ENCODE data around the gene ZKSCAN2. TPM values are rescaled to one million over a fixed set of nuclear protein-coding genes. Genes with fewer than 3 reads are reported as not detected.
A peak's percentile ranks its signal among the peaks of the same experiment; 100 is the strongest.

The ZKSCAN2 gene
- total and polyA plus RNA-seq, 9 of the 15 experiments (the other 6 are each of a cell fraction or from before 2014, with no cell fraction given), result 1.3 to 9.5 (median 4.2) TPM

DNA sequence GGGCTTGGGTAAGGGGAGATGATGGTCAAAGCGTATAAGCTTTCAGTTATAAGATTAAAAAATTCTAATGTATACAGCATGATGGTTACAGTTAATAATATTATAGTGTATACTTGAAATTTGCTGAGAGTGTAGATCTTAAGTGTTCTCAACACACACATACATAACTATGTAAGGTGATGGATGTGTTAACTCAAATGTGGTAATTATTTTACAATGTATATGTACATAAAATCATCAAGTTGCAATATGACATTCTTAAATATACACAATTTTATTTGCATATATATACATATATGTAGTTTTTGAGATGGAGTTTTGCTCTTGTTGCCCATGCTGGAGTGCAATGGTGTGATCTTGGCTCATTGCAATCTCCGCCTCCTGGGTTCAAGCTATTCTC, 7.2 kb downstream of the ZKSCAN2 start (continued):
- TF ChIP-seq NFE2L1 (tag; IDR thresholded peaks at IDR 0.05; ENCODE audit: borderline replicate concordance, low read depth), result no peak

DNA sequence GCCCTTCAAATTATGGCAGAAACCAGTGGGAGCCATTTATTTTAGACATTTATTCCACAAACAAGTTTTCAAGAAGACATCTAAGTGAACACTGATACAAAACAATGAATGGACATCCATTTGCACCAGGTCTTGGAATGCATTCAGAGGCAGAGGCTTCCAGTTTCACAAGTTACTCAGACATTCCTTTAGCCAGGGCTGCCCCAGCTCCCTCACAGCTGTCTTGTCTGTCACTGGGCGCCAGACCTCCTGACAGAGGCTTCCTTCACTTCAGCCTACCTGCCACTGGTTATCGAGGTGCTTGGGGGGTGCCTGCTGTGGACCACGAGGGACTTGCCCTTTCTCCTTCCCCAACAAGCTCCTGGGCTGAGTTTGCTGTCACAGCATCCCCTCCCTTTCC, 21.7 kb downstream of the ZKSCAN2 start:
- ChIA-PET CTCF (ENCODE audit: low intra/inter-chr PET ratio) (no interaction called here), POLR2A (no interaction called here)
- Histone ChIP-seq H3K27me3 (ENCODE audit: control insufficient read depth in 2 of 2, insufficient read depth in 2 of 2, low read length in 2 of 2) (no peaks in the 10 kb centered on the region), H3K27ac (ENCODE audit: extremely low read depth, low read depth, low read length) (no peak overlapping the region), H4K20me1 (replicated peaks; ENCODE audit: control insufficient read depth, insufficient read depth, low read length) (no peaks in the 10 kb centered on the region), H2AFZ (ENCODE audit: low read depth, low read length) (no peak overlapping the region), H3K79me2 (ENCODE audit: control insufficient read depth, insufficient read depth, low read length) (no peaks in the 10 kb centered on the region), H3K9me3 (replicated peaks; ENCODE audit: control insufficient read depth, insufficient read depth, low read depth, low read length) (no peaks in the 10 kb centered on the region), H3K4me2 (ENCODE audit: insufficient read depth, low read length) (no peak overlapping the region), H3K36me3 (ENCODE audit: control insufficient read depth, insufficient read depth, low read length) (peaks cover 18% of the 10 kb centered on the region), H3K9me1 (ENCODE audit: control insufficient read depth, insufficient read depth, low read length) (no peaks in the 10 kb centered on the region), H3K9ac (ENCODE audit: insufficient read depth in 1 of 2, low read depth in 2 of 2, low read length in 2 of 2) (no peak overlapping the region), H3K4me3 (no peak overlapping the region), H3K4me1 (replicated peaks in 1 of 2; ENCODE audit: control insufficient read depth in 2 of 2, insufficient read depth in 2 of 2, low read length in 2 of 2) (no peaks in the 10 kb centered on the region; a peak in 1 of 5 replicates)
- FAIRE-seq (no peak), ATAC-seq (no peak), DNase-seq (ENCODE audit: extremely low read depth in 1 of 4, low spot score in 3 of 4) (no peak)
- WGBS (ENCODE audit: insufficient coverage, low coverage, missing lambda C conversion rate), result 40% methylated on average over 3 of the region's 3 CpGs
- no TSS peak for BruUV-seq (replicated peaks)
- in situ Hi-C loops (cut with MboI), result no loop called here
- TF ChIP-seq ZNF175 (CRISPR knock-in tag; IDR thresholded peaks at IDR 0.05; ENCODE audit: low read depth), result no peak
- no peak for TF ChIP-seq ZNF212 (CRISPR knock-in tag; IDR thresholded peaks at IDR 0.05)
- intact Hi-C loops (cut with micrococcal nuclease), result no loop called here

DNA sequence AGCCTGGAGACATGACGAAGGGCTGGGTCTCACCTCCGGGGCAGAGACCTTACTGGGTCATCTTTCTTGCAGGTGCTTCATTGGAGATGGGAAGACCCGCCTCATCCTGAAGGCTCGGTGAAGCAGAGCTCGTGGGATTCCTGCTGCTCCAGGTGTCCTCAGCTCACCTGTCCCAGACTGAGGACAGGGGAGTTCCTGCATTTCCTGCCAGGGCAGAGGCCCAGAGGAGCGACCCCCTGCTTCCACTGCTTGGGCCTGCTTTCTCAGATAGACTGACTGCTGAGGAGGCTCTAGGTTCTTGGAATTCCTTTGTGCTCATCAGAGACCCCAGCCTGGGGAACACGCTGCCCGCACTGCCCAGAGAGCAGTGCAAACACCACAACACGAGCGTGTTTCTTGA, 29.3 kb downstream of the ZKSCAN2 start:
- Histone ChIP-seq H3K4me3 (no peak overlapping the region), H3K9ac (ENCODE audit: insufficient read depth in 1 of 2, low read depth in 2 of 2, low read length in 2 of 2) (peak overlapping the region in 1 of 2 experiments; percentile 35; a peak in 1 of 4 replicates), H4K20me1 (replicated peaks; ENCODE audit: control insufficient read depth, insufficient read depth, low read length) (no peaks in the 10 kb centered on the region), H3K27ac (ENCODE audit: extremely low read depth, low read depth, low read length) (no peak overlapping the region), H3K9me1 (ENCODE audit: control insufficient read depth, insufficient read depth, low read length) (no peaks in the 10 kb centered on the region), H3K9me3 (replicated peaks; ENCODE audit: control insufficient read depth, insufficient read depth, low read depth, low read length) (no peaks in the 10 kb centered on the region), H3K4me2 (ENCODE audit: insufficient read depth, low read length) (no peak overlapping the region), H3K36me3 (ENCODE audit: control insufficient read depth, insufficient read depth, low read length) (no peaks in the 10 kb centered on the region), H2AFZ (ENCODE audit: low read depth, low read length) (no peak overlapping the region), H3K79me2 (ENCODE audit: control insufficient read depth, insufficient read depth, low read length) (no peaks in the 10 kb centered on the region), H3K27me3 (ENCODE audit: control insufficient read depth in 2 of 2, insufficient read depth in 2 of 2, low read length in 2 of 2) (no peaks in the 10 kb centered on the region), H3K4me1 (replicated peaks in 1 of 2; ENCODE audit: control insufficient read depth in 2 of 2, insufficient read depth in 2 of 2, low read length in 2 of 2) (peaks cover 4% of the 10 kb centered on the region in 2 experiments; a peak in 4 of 5 replicates)
- BruUV-seq (replicated peaks), result no TSS peak
- POLR2A ChIA-PET, result no interaction called here
- in situ Hi-C loops (cut with MboI), result loop anchor here (5.0 to 10.0 kb wide), 2 partner anchors 176 to 394 kb away; no protein-coding TSS in a partner anchor
- FAIRE-seq, result no peak
- ATAC-seq, result no peak
- 42% methylated on average over 10 of the region's 10 CpGs for WGBS (ENCODE audit: insufficient coverage, low coverage, missing lambda C conversion rate)
- intact Hi-C loops (cut with micrococcal nuclease), result loop anchor here (10.0 kb wide), 1 partner anchor 394 kb away; no protein-coding TSS in a partner anchor
- CTCF ChIA-PET (ENCODE audit: low intra/inter-chr PET ratio), result no interaction called here
- DNase-seq (ENCODE audit: extremely low read depth in 1 of 4, low spot score in 3 of 4), result no peak
- TF ChIP-seq, protein P1, sequence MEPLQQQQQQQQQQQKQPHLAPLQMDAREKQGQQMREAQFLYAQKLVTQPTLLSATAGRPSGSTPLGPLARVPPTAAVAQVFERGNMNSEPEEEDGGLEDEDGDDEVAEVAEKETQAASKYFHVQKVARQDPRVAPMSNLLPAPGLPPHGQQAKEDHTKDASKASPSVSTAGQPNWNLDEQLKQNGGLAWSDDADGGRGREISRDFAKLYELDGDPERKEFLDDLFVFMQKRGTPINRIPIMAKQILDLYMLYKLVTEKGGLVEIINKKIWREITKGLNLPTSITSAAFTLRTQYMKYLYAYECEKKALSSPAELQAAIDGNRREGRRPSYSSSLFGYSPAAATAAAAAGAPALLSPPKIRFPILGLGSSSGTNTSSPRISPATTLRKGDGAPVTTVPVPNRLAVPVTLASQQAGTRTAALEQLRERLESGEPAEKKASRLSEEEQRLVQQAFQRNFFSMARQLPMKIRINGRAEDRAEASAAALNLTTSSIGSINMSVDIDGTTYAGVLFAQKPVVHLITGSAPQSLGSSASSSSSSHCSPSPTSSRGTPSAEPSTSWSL (CRISPR knock-in tag; IDR thresholded peaks at IDR 0.05; ENCODE audit: borderline replicate concordance), result no peak
- TF ChIP-seq, protein P2, sequence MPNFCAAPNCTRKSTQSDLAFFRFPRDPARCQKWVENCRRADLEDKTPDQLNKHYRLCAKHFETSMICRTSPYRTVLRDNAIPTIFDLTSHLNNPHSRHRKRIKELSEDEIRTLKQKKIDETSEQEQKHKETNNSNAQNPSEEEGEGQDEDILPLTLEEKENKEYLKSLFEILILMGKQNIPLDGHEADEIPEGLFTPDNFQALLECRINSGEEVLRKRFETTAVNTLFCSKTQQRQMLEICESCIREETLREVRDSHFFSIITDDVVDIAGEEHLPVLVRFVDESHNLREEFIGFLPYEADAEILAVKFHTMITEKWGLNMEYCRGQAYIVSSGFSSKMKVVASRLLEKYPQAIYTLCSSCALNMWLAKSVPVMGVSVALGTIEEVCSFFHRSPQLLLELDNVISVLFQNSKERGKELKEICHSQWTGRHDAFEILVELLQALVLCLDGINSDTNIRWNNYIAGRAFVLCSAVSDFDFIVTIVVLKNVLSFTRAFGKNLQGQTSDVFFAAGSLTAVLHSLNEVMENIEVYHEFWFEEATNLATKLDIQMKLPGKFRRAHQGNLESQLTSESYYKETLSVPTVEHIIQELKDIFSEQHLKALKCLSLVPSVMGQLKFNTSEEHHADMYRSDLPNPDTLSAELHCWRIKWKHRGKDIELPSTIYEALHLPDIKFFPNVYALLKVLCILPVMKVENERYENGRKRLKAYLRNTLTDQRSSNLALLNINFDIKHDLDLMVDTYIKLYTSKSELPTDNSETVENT (CRISPR knock-in tag; IDR thresholded peaks at IDR 0.05), result no peak
- TF ChIP-seq PHF21A (IDR thresholded peaks at IDR 0.05; ENCODE audit: borderline replicate concordance, low read depth), result no peak
- TF ChIP-seq HDGF (IDR thresholded peaks at IDR 0.05), result no peak
- TF ChIP-seq SP2 (IDR thresholded peaks at IDR 0.05; ENCODE audit: extremely low read depth, low read depth, low read length, poor library complexity, severe bottlenecking), result no peak
- TF ChIP-seq THRAP3 (IDR thresholded peaks at IDR 0.05; ENCODE audit: borderline replicate concordance), result no peak
- no peak for TF ChIP-seq SREBF1 (IDR thresholded peaks at IDR 0.05; ENCODE audit: borderline replicate concordance, low read depth, low read length)
- no peak for TF ChIP-seq NFIX (CRISPR knock-in tag; IDR thresholded peaks at IDR 0.05; ENCODE audit: low read depth)
